CD4-positive, alpha-beta T cell treated with Interleukin-21 for 1 hour (primary cell): ENCODE results near the gene SS18L1.
"Not testable (repeated sequence)": the region's sequence is repeated elsewhere in the genome, so short reads cannot be mapped to it uniquely, and the experiment has no call there.

Source experiments
- DNase-seq: peaks from one replicate; pipeline ENCODE4 v3.0.0-alpha.2; 2020

Gene SS18L1

GRCh38 chr20:62143081-62143956 lies at the start of gene SS18L1, which contains the start of gene PSMA7:
Gene SS18L1, plus strand, starts transcription at chr20:62143769. Its CDS starts 52 bp downstream, at chr20:62143821.
Gene PSMA7, minus strand, starts transcription at chr20:62143394. Its CDS starts 91 bp downstream, at chr20:62143303.
- DNase-seq = peak; percentile 87

GRCh38 chr20:62096421-62097380 lies 46.9 kb upstream of the SS18L1 start:
- no peak for DNase-seq

- DNase-seq = no peak
Measured at GRCh38 chr20:62097881-62098407, 45.6 kb upstream of the SS18L1 start.

GRCh38 chr20:62101078-62101477 lies 42.5 kb upstream of the SS18L1 start:
- DNase-seq = no peak

- DNase-seq = no peak
Measured at GRCh38 chr20:62103508-62104233, 39.9 kb upstream of the SS18L1 start.

- DNase-seq = no peak
Measured at GRCh38 chr20:62104234-62104789, 39.3 kb upstream of the SS18L1 start.

GRCh38 chr20:62104791-62105345 lies 38.7 kb upstream of the SS18L1 start:
- no peak for DNase-seq

GRCh38 chr20:62105592-62105991 lies 38.0 kb upstream of the SS18L1 start:
- DNase-seq = no peak

- no peak for DNase-seq
Measured at GRCh38 chr20:62111148-62111547, 32.4 kb upstream of the SS18L1 start.

GRCh38 chr20:62112368-62112767 lies 31.2 kb upstream of the SS18L1 start:
- no peak for DNase-seq

- DNase-seq = no peak
Measured at GRCh38 chr20:62114894-62115293, 28.7 kb upstream of the SS18L1 start.

- not testable (repeated sequence) for DNase-seq
Measured at GRCh38 chr20:62115800-62116407, 27.7 kb upstream of the SS18L1 start.

GRCh38 chr20:62116558-62117361 lies 26.8 kb upstream of the SS18L1 start:
- no peak for DNase-seq

GRCh38 chr20:62117362-62117646 lies 26.3 kb upstream of the SS18L1 start:
- no peak for DNase-seq

- peak; percentile 84 for DNase-seq
Measured at GRCh38 chr20:62117658-62118057, 25.9 kb upstream of the SS18L1 start.

GRCh38 chr20:62118113-62119043 lies 25.2 kb upstream of the SS18L1 start:
- DNase-seq = no peak

GRCh38 chr20:62119115-62119514 lies 24.5 kb upstream of the SS18L1 start:
- DNase-seq = no peak

- no peak for DNase-seq
Measured at GRCh38 chr20:62119591-62120364, 23.8 kb upstream of the SS18L1 start.

- no peak for DNase-seq
Measured at GRCh38 chr20:62120365-62120762, 23.2 kb upstream of the SS18L1 start.
